OCI-M1 (cell line): ENCODE data around the gene ARFIP1.
"Not testable (repeated sequence)": the region's sequence is repeated elsewhere in the genome, so short reads cannot be mapped to it uniquely, and the experiment has no call there.

ENCODE experiments used
- DNase-seq: peaks from one replicate; lab custom pipeline; 2025; lab: John Stamatoyannopoulos, UW

Gene ARFIP1

DNA sequence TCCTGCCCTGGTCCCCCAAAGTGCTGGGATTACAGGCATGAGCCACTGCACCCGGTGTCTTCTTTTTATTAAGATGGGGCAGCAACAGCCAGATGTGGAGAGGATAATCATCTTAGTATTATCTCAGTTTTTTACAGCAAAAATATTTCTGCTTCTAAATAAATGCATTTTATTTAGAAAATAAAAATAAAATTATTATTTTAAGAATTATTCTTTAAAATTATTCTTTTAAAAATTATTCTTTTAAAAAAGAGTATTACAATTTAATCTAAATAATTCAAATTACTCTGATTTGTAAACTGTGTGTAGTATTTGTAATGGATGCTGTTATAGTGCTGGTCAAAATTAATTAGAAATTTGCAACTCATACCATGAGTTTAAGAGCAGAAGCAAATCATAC, 67.6 kb downstream of the ARFIP1 start:
- no peak for DNase-seq

GRCh38 chr4:152848508-152848907, 68.8 kb downstream of the ARFIP1 start:
- DNase-seq = no peak

- DNase-seq = no peak
Observed at GRCh38 chr4:152849350-152849749, 69.6 kb downstream of the ARFIP1 start.

GRCh38 chr4:152850377-152850776, 70.6 kb downstream of the ARFIP1 start:
- DNase-seq = peak; percentile 87

- DNase-seq = no peak
Observed at GRCh38 chr4:152851226-152851625, 71.5 kb downstream of the ARFIP1 start.

GRCh38 chr4:152853293-152853692, 73.5 kb downstream of the ARFIP1 start:
- DNase-seq = no peak

GRCh38 chr4:152854016-152854415, 74.3 kb downstream of the ARFIP1 start:
- not testable (repeated sequence) for DNase-seq

GRCh38 chr4:152856960-152857359, 77.2 kb downstream of the ARFIP1 start:
- no peak for DNase-seq

GRCh38 chr4:152858934-152859333, 79.2 kb downstream of the ARFIP1 start:
- DNase-seq = no peak

GRCh38 chr4:152860046-152860445, 80.3 kb downstream of the ARFIP1 start:
- DNase-seq = no peak

- DNase-seq = no peak
Observed at GRCh38 chr4:152862608-152863007, 82.9 kb downstream of the ARFIP1 start.

DNA sequence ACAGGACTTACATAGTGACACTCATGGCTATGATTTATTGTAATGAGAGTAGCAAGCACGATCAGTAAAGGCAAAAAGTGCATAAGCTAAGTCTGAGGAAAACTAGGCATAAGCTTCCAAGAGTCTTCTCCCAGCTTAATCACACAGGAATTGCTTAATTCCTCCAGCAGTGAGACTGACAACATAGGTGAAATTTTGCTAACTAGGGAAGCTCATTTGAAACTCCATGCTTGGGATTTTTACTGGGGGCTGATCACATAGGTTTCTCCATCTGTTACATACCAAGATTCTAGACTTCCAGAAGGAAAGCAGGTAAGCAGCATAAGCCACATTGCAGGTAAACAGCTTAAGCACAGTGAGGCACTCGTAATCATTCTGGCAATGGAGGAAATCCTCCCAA, 84.6 kb downstream of the ARFIP1 start:
- no peak for DNase-seq

GRCh38 chr4:152866432-152866993, 86.8 kb downstream of the ARFIP1 start:
- not testable (repeated sequence) for DNase-seq

- no peak for DNase-seq
Observed at GRCh38 chr4:152870606-152871005, 90.9 kb downstream of the ARFIP1 start.

GRCh38 chr4:152875261-152875660, 95.5 kb downstream of the ARFIP1 start:
- no peak for DNase-seq

GRCh38 chr4:152877868-152878267, 98.1 kb downstream of the ARFIP1 start:
- no peak for DNase-seq

GRCh38 chr4:152880263-152880662, 100.5 kb downstream of the ARFIP1 start:
- no peak for DNase-seq

GRCh38 chr4:152881974-152882373, 102.2 kb downstream of the ARFIP1 start:
- no peak for DNase-seq

- DNase-seq = no peak
Observed at GRCh38 chr4:152885185-152885584, 105.4 kb downstream of the ARFIP1 start.

- no peak for DNase-seq
Observed at GRCh38 chr4:152886201-152886600, 106.4 kb downstream of the ARFIP1 start.

GRCh38 chr4:152887981-152888380, 108.2 kb downstream of the ARFIP1 start:
- no peak for DNase-seq

- no peak for DNase-seq
Observed at GRCh38 chr4:152892974-152893373, 113.2 kb downstream of the ARFIP1 start.

DNA sequence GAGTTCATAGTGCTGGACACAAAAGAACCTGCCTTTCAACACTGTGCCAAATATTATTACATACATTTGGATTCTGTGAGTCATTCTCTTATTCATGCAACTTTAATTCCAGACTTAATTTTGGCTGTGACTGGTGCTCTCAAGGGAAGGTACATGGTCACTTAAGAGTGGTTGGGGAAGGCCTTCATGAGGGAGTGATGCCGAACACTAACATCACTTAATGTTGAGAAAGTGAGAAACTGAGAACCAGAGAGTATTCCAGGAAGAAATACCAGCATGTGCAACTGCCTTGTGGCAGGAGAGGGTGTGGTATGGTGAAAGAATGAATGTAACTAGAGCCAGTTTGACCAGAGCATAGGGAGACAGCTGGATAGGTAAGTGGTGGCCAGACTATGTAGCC, 114.9 kb downstream of the ARFIP1 start:
- DNase-seq = no peak

GRCh38 chr4:152896811-152897210, 117.1 kb downstream of the ARFIP1 start:
- no peak for DNase-seq

DNA sequence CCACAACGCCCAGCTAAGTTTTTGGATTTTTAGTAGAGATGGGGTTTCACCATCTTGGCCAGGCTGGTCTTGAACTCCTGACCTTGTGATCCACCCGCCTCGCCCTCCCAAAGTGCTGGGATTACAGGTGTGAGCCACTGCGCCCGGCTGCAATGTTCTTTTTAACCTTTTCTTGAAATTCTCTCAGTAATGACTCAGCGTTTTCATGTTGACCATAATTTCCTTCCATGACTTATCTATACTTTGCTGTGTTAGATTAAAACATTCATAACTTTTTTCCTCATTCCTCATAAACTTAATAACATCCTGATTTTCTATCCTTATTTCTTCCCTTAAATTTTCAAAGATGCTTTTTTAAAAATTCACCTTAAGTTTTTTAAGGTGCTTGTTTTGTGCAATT, 118.4 kb downstream of the ARFIP1 start:
- DNase-seq = not testable (repeated sequence)
